LHCN-M2 (cell line): ENCODE data around the gene BPIFB3. TPM values are rescaled to one million over a fixed set of nuclear protein-coding genes. Genes with fewer than 3 reads are reported as not detected.
"Not testable (repeated sequence)": the region's sequence is repeated elsewhere in the genome, so short reads cannot be mapped to it uniquely, and the experiment has no call there.

Source experiments
- DNase-seq: peaks from one replicate; pipeline ENCODE4 v3.0.0-alpha.2; 2012; ENCODE audit warnings: low read depth
- total RNA-seq: library from RNA; depleted of rRNA; stranded (reverse); fragments of >200 nt; gene quantifications from 2 replicates; pipeline ENCODE4 v1.2.3, GENCODE V29; 2014

Gene BPIFB3
- total RNA-seq, 1 experiment from 2014 or later, result not detected

DNA sequence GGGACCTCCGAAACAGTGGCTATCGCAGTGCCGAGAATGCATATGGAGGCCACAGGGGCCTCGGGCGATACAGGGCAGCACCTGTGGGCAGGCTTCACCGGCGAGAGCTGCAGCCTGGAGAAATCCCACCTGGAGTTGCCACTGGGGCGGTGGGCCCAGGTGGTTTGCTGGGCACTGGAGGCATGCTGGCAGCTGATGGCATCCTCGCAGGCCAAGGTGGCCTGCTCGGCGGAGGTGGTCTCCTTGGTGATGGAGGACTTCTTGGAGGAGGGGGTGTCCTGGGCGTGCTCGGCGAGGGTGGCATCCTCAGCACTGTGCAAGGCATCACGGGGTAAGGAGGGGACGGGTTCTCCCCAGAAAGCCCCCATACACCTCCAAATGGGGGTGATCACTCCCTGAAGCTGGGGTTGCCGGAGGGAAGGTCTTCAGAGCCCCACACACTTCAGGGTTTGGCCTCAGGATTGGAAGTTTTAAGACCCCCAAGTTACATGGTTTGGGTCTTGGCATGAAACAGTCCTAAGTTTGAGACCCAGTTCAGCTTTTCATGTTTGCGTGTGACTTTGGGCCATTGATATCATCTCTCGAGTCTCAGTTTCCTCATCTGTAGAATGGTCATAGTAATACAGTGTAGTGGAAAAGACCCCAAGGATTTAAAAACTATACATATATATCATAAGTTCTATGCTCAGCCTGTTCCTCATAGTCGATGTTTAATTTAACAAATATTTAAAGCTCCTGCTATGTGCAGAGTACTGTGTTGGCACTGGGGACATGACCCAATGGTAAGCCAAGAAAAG, 30.0 kb downstream of the BPIFB3 start:
- no peak for DNase-seq

DNA sequence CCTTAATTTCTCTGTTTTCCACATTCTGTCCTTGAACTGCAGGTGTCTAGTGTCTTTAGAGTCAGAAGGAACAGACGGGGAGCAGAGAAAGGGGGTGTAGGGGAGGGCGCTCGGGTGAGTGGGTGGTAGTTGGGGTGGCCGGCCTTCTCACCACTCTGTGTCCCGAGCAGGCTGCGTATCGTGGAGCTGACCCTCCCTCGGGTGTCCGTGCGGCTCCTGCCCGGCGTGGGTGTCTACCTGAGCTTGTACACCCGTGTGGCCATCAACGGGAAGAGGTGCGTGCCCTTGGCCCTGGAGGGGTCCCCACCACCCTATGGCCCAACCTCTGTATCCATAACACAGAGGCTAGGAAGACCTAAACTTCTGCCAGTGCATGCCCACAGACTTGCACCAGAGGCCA, 31.0 kb downstream of the BPIFB3 start:
- DNase-seq, result no peak

DNA sequence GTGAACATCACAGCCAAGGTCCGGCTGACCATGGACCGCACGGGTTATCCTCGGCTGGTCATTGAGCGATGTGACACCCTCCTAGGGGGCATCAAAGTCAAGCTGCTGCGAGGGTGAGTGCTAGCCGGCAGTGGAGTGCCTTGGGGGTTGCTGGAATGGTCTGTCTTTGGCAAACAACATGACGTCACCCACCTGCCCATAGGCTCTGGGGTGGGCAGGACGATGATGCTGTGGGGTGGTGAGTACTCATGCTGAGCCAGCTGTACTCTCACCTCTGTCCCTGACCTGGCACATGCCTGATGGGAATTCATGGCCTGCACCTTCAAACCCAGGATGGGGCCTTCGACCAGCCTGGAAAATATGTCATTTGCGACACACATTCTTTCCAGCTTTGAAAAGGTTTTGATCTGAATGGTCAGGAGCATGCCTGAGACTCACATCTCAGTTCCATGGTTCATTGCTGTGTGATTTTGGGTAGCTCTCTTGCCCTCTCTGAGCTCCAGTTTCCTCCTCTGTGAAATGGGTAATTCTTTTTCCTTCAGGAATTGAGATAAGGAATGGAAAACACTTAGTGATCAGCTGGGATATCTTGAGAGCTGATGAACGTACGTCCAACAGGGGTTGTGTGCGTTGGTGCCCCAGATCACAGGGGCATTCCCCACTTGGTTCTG, 32.5 kb downstream of the BPIFB3 start:
- DNase-seq, result no peak

DNA sequence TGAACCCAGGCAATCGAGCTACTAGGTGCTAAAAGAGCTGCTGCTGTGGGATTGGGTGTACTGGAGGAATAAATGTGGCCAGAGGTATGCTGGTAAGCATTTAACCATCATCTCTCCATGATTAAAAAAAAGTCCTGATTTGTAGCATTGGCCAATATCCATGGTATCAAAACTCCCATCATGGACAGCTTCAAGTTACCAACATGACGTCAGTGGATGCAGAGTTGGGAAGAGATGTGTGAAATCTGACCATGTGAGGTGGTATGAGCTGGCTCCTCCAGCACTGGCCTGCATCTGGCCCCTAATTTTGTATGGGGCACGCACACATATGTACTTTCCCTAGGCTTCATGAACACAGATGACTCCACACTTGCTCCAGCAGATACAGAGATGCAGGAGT, 37.4 kb downstream of the BPIFB3 start:
- DNase-seq, result no peak

DNA sequence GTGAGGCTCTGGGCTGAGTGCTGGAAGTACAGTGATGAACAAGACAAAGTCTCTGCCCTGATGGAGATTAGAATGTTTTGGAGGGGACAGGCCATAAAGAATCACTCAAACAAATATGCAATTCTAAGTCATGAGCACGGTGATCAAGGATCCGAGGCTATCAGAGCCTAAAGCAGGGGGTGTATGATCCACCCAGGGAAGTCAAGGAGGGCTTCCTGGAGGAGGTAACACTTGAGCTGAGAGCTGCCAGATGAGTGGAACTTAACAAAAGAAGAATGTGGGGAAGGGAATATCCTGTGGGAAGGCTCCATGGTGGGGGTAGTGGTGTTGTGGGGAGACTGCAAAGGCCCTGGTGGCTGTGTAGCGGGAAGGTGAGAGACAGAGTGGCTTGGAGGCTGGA, 38.0 kb downstream of the BPIFB3 start:
- no peak for DNase-seq

DNA sequence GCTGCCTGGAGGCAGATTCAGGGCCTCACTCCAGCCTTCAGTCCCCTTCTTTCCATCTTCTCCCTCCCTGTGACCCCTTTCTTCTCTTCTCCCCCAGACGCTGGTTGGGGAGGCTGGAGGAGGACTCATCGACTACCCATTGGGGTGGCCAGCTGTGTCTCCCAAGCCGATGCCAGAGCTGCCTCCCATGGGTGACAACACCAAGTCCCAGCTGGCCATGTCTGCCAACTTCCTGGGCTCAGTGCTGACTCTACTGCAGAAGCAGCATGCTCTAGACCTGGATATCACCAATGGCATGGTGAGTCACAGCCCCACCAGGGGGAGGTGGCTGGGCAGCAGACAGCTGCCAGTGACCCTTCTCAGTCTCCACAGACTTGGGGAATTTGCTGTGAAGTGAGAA, 38.7 kb downstream of the BPIFB3 start:
- DNase-seq, result peak; percentile 22

DNA sequence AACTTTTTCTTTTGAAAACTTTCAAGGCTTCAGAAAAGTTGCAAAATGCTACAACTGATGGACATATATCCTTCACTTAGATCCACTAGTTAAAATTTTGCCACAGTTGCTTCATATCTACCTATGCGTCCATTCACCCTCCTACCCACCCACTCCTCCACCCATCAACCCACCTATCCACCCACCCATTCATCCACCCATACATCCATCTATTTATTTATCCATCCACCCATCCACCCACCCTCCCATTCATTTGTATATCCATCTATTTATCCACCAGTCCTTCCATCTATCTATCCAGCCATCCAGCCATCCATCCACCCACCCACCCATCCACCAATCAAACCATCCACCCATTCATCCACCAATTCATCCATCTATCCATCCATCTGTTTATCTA, 39.4 kb downstream of the BPIFB3 start:
- no peak for DNase-seq

DNA sequence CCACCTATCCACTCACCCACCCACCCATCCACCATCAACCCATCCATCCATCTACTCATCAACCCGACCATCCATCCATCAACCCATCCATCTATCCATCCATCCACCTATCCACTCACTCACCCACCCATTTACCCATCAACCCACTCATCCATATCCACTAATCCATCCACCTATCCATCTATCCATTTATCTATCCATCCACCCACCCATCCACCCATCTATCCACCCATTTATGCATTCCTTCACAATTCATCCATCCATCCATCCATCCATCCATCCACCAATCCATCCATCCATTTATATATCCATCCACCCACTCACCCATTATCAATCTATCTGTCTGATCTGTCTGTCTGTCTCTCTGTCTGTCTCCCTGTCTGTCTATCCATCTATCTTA, 39.9 kb downstream of the BPIFB3 start:
- DNase-seq, result no peak

DNA sequence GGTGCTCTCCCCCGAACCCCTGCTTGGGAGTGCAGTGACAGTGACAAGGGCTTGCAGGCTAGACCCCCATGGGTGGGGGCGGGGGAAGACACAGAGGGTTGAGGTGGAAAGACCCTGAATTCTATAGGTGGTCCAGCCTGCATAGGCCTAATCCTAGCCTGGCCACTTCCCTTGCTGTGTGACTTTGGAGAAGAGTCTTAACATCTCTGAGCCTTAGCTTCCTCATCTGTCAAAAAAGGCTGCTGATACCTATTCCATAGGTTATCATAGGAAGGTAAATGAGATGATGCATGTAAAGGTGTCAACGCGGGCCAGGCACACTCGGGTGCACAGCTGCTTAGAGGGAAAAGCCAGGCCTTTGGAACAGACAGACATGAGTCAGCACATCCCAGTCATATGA, 41.5 kb downstream of the BPIFB3 start:
- no peak for DNase-seq

DNA sequence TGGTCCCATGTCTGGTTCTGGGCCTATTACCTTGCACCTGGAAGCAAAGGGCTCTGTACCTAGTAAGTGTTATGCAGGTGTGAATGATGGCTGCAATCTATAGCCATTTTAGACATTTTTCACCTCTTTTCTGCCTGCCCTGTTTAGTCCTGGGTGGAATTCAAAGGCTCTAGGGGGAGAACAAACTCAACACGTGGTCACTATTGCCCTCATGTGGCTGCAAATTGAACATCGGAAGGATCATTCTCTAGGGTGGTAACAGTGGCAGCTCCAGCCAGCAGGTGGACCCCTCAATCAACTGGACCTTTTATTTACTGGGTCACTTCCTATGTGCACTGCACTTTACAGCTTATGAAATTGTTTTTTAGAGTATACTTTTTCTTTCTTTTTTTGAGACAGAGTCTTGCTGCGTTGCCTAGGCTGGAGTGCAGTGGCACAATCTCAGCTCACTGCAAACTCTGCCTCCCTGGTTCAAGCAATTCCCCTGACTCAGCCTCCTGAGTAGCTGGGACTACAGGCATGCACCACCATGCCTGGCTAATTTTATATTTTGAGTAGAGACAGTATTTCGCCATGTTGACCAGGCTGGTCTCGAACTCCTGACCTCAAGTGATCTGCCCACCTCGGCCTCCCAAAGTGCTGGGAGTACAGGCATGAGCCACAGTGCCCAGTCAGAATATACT, 42.3 kb downstream of the BPIFB3 start:
- peak; percentile 56 for DNase-seq

DNA sequence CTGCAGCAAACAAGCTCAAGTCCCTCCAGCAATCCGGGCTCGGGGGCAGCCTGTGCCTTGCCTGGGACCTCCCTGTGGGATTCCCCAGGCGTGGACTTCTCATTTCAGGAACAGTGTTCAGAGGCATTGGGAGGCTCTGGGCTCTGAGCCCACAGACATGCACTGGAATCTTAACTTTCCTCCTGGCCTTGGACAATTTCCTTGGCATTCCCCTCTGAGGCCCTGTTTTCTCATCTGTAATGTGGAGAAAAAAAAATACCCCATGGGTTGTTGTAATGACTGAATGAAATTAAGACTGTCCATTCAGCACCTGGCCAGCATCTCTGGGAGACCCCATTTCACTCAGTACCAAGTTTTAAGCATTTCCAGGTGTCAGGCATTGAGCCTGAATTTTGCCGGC, 43.3 kb downstream of the BPIFB3 start:
- DNase-seq, result no peak

DNA sequence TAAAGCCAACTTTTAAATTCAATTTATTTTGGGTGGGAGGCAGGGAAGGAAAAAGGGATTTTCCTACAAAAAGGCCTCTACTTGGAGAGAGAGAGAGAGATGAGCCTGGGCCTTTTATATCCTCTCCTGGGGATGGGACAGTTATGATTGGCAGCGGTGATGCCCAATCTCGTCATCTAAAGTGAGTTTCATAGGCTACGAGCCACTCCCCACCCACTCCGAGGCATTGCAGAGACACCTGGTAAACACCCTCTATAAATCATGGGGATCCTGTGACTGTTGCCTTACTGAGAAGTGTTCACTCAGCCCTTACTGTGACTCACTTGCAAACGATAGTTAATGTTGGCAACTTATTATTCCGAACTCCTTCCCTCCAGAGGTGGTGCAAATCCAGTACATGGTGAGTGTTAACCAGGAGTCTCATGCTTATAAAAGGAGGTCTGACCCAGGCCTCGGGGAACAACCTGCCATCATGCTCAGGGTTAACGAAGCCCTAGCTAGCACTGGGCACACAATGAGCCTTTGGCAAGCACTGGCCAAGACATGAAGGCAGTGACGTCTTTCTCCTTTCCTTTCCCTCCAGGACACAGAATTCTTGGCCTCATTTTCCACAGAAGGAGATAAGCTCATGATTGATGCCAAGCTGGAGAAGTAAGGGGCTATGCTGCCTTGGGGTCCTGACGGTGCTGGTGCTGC, 46.3 kb downstream of the BPIFB3 start:
- no peak for DNase-seq

DNA sequence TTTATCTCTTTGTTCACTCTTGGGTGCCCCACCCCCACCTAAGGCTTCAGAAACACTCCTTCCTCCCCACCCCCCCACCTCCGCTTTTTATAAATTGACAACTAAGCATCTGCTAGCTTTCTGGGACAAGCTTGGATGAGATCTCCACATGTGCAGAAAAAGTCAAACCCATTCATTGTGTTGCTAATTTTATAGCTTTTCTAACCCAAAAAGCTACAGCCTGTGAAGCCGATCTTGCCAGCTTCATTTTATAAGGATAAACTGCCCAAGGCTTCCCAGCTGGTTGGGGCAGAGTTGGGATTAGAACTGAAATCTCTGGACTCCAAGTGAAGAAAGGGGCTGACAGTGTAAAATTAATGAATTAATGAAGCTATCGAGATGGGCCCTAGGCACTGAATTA, 49.9 kb downstream of the BPIFB3 start:
- DNase-seq, result no peak

DNA sequence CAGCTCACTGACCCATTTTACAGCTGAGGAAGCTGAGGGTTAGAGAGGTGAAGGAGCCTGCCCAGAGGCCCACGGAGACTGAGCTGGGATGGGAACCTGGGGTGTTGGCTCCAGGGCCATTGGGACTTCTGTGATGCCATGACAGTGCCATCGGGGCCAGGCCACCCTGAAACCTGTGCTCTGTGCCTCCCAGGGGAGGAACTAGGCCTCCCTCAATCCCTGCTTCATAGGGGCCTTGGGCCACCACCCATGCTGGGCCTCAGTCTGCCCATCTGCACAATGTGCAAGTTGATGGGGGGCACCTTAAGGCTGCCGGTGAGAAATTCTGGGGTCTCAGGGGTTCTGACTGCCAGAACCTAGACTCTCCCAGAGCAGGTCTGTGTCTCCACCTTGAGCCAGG, 50.6 kb downstream of the BPIFB3 start:
- no peak for DNase-seq

DNA sequence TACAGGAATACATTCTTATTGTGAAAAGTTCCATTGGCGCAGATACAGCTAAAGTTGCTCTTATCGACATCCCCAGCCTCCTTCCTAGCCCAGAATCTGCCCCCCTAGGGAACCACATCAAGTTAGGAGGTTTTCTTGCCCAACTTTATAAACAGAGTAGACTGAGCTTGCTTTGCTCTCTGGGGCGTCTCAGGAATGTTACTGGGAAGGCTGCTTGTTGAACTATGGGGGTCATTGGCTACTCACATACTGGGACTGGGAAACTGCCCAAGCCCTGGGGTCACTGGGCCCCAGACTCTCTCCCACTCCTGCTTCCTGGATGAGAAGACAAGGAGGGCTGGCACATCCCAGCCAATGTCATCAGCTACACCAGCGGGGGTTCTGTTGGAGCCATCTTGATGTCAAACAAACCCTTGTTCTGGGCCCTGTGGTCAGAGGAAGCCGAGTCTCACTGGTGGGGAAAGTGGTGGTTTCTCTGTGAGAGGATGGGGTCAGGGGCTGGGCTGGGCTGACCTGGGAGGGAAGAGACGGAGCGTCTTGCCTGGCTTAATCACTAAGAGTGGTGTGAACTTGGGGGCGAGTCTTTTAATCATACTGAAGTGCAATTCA, 51.7 kb downstream of the BPIFB3 start:
- DNase-seq, result no peak

DNA sequence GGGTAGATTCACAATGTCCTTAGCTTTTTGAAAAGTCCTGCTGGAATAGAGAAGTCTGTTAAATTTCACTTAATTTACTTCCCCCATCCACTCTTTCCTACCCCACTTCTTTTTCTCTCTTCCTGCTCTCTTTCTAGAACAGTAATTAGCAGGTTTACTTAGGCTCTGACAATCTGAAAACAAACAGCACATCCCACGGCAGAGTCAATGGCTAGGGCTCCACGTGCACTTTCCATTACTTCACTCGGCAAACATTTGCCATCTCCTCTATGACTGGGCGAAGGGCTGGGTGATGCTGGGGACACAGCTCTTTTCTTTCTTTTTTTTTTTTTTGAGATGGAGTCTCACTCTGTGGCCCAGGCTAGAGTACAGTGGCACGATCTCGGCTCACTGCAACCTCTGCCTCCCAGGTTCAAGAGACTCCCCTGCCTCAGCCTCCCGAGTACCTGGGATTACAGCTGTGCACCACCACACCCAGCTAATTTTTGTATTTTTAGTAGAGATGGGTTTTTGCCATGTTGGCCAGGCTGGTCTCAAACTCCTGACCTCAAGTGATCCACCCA, 52.4 kb downstream of the BPIFB3 start:
- DNase-seq, result not testable (repeated sequence)

DNA sequence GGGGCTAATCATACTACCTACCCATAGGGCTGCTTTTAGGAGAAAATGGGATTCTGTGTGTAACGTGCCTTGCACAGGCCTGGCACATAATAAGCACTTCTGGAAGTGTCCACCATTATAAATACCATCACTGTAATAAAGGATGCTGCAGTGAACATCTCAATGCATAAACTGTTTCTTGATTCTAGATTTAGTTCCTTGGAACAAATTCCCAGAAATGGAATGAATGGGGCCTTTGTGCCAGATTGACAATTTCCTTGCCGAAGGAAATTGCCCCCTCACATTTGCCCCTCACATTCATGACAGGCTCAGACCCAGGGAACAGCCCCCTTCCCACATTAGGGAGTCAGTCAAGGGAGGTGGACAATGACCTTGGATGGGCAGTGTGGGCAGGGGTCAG, 55.0 kb downstream of the BPIFB3 start:
- DNase-seq, result no peak

DNA sequence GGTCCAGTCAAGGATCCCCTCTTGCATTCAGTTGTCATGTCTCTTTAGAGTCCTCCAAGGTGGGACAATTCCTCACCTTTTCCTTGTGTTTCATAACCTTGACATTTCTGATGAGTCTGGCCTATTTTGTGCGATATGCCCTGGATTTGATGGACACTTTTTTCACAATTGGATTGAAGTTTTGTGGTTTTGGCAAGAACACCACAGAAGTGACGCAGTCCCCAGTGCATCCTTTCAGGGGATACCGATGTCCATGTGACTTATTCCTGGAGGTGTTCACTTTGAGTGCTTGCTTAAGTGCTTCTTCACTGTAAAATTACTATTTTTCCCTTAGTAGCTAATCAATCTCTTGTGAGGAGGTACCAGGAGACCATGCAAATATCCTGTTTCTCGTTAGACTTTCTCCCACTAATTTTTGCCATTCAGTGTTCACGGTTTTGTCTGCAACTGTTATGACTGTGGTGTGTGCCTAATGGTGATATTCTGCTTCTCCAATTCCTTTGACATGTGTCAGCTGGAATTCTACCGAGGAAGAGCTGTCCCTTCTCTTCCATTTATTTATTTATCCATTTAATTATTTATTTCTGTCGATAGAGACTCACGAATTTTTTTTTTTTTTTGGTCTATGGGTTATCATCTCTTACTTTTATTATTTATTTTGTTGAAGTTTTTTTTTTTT, 56.6 kb downstream of the BPIFB3 start:
- DNase-seq, result no peak

DNA sequence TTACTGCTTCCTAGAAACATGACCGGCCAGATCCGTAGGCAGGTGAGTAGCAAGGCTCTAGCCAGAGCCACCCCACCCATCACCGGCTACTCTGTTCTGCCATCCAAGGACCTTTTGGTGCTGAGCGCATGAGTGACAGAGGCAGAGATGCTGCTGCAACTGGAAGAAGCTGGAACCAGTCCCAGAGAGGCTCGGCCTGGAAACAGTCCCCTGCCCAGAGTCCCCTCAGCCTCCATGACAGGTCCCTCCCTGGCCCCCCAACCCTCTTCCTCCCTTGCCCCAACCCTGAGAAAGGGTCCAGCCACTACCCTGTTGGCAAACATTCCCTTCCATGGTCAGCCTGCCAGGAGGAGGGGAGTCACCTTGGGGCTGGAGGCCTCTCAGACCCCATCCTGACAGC, 57.6 kb downstream of the BPIFB3 start:
- no peak for DNase-seq

DNA sequence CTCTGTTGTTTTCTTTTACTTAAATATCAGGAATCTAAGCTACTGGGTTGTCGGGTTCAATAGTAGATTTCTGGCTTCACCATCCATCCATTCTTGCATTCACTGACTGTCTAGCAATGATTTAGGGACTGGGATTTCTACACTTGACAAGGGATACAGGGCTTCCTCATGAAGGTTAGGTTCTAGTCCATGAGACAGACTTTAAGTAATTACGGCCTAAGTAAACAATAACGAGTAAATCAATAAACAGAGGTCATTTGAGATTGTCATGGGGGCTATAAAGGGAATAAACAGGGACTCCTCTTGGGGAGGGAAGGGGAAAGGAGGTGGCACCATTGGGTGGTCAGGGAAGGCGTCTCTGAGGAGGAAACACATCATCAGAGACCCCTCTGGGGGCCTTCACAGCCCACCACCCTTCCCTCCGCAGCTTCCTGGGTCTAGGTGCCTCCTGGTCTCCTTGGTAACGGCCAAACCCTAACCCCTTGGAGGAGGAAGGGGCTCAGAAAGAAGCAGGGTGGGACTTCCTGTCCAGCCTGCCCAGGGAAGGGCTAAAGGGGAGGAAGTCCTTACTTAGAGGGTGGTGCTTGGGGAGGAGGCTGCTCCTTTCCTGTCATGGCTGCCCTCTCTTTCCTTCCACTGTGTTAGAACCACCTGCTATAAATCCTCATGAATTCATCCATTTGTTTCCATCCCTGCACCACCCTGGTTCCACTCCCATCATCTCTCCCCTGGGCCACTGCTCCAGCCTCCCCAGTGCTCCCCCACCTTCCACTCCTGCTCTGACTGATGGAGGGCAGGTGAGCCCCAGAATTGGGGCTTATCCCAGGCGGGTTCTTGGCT, 59.1 kb downstream of the BPIFB3 start:
- no peak for DNase-seq
